ENCODE results near the gene CLEC4C.

GRCh38 chr12:7716381-7716780, 30.8 kb downstream of the CLEC4C start:
- no peak for TF ChIP-seq CTCF (conservative IDR thresholded peaks at IDR 0.05 in 1 of 2, IDR thresholded peaks at IDR 0.05 in 1 of 2; ENCODE audit: low read depth in 1 of 2, low read length in 2 of 2)
- TF ChIP-seq EZH2 (IDR thresholded peaks at IDR 0.05; ENCODE audit: low read length, missing control alignments), result no peak
